GM20000 (cell line): ENCODE measurements around the gene CTNNA2.

Source experiments
- DNase-seq: peaks from one replicate; pipeline ENCODE4 v3.0.0; 2012; ENCODE audit warnings: low spot score
- CTCF ChIP-seq: IDR thresholded peaks from 2 replicates; pipeline ENCODE4 v1.5.1; 2012; ENCODE audit warnings: mild to moderate bottlenecking, control low read depth; ENCODE audit errors: extremely low read depth, missing control alignments

CTNNA2 gene

GRCh38 chr2:80148906-80149305 is 636.1 kb downstream of the CTNNA2 start:
- no peak for TF ChIP-seq CTCF
- DNase-seq: no peak

- DNase-seq: no peak
Measured at GRCh38 chr2:80149991-80150390, 637.1 kb downstream of the CTNNA2 start.

DNA sequence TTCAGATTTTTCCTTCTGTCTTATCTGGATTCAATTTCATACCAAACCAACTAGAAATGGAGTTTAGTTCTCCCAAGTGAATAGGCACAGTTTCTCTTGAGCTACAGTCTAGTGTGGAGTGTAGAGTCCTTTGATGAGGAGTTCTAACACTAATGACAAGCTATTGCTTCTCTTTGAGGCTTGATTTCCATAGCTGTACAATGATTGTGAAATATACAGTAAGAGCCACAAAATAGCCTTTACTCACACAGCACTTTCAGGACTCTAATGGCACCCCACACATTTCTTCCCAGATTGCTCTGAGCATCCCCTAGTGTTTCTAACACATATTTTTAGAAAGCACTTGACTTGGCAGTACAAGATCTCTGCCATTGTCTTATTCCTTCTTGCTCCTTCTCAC is 638.4 kb downstream of the CTNNA2 start:
- DNase-seq: no peak
- TF ChIP-seq CTCF: no peak

More at GRCh38 chr2:80149991-80150390, 637.1 kb downstream of the CTNNA2 start:
- TF ChIP-seq CTCF: no peak

GRCh38 chr2:80151651-80152050 is 638.8 kb downstream of the CTNNA2 start:
- DNase-seq: no peak
- TF ChIP-seq CTCF: no peak

GRCh38 chr2:80153151-80153550 is 640.3 kb downstream of the CTNNA2 start:
- DNase-seq: no peak
- no peak for TF ChIP-seq CTCF

- DNase-seq: no peak
- TF ChIP-seq CTCF: no peak
Measured at GRCh38 chr2:80153768-80154167, 640.9 kb downstream of the CTNNA2 start.

GRCh38 chr2:80154231-80154915 is 641.5 kb downstream of the CTNNA2 start:
- no peak for TF ChIP-seq CTCF
- DNase-seq: no peak
